Neural cell (in vitro differentiated cells): ENCODE measurements around the gene PDK1.
"Not testable (repeated sequence)": the region's sequence is repeated elsewhere in the genome, so short reads cannot be mapped to it uniquely, and the experiment has no call there.

Experiments used
- CTCF ChIP-seq: fragments of 450-650 bp; IDR thresholded peaks from 2 replicates; pipeline ENCODE4 v1.5.1; 2014; ENCODE audit warnings: antibody characterized with exemption, mild to moderate bottlenecking, moderate library complexity; ENCODE audit not compliant: poor library complexity, severe bottlenecking
- EZH2 ChIP-seq: fragments of 200-600, 300-800 bp; shearing (Covaris generic), sonication (generic); IDR thresholded peaks from 2 replicates; pipeline ENCODE4 v1.6.1; 2014; ENCODE audit warnings: antibody characterized with exemption, low read length, borderline replicate concordance, mild to moderate bottlenecking; ENCODE audit not compliant: insufficient read depth, poor library complexity, severe bottlenecking
- REST ChIP-seq: IDR thresholded peaks from 2 replicates; pipeline ENCODE4 v1.6.1; 2012; ENCODE audit warnings: borderline replicate concordance
- SMC3 ChIP-seq: fragments of 450-650 bp; conservative IDR thresholded peaks from 2 replicates; pipeline ENCODE4 v1.6.1; 2014; ENCODE audit warnings: antibody characterized with exemption, mild to moderate bottlenecking, moderate library complexity; ENCODE audit not compliant: poor library complexity
- TAF1 ChIP-seq: IDR thresholded peaks from 2 replicates; pipeline ENCODE4 v1.6.1; 2012; ENCODE audit warnings: low read depth

- not testable (repeated sequence) for TF ChIP-seq TAF1, CTCF, SMC3, EZH2, REST
These were observed 36.3 kb downstream of the PDK1 start for GRCh38 chr2:172592190-172592589.
